ENCODE data around the gene MT1X. TPM values are rescaled to one million over a fixed set of nuclear protein-coding genes. Genes with fewer than 3 reads are reported as not detected.
"Not testable (repeated sequence)": the region's sequence is repeated elsewhere in the genome, so short reads cannot be mapped to it uniquely, and the experiment has no call there.

The MT1X gene
- polyA plus RNA-seq, 1 donor = 9.9 TPM

- no peak for DNase-seq
These were observed 31.5 kb downstream of the MT1X start for GRCh38 chr16:56713794-56714193.

- DNase-seq = no peak
These were observed 32.9 kb downstream of the MT1X start for GRCh38 chr16:56715126-56715525.

DNA sequence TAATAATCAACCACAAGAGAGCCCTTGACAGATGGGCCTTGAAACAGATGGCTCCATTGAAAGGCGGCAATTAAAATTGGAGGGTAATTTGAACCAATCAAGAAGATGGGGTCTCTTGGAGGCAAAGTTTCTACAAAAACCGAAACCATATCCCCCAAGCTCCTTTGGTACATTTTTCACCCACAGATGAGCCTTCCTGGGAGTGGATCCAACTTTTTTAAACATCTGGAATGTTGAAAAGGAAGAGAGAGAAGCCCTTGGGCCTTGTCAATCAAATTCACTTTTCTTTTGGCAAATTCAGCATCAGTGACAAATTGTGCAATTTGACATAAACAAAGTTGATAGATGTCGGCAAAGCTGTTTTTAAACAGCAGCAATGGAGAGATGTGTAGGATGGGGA is 34.5 kb downstream of the MT1X start:
- DNase-seq = no peak

GRCh38 chr16:56717532-56717931 is 35.3 kb downstream of the MT1X start:
- not testable (repeated sequence) for DNase-seq

GRCh38 chr16:56722200-56722842 is 40.1 kb downstream of the MT1X start:
- DNase-seq = no peak

DNA sequence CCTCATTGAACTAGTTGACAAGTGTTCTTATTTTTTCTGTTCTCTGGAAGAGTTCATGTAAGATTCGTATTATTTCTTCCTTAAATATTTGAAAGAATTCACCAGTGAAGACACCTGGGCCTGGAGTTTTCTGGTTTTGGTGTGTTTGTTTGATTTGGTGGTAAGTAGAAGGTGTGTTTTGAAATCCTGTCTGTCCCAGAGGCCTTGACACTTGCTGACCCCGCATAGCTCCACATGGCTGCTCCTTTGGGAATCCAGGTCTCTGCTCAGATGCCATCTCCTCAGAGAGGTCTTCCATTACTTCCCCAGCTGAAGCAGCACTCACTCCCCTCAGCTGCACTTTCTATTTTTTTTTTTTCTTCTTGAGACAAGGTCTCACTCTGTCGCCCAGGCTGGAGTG is 41.9 kb downstream of the MT1X start:
- no peak for DNase-seq

GRCh38 chr16:56726283-56726682 is 44.0 kb downstream of the MT1X start:
- DNase-seq = no peak

DNA sequence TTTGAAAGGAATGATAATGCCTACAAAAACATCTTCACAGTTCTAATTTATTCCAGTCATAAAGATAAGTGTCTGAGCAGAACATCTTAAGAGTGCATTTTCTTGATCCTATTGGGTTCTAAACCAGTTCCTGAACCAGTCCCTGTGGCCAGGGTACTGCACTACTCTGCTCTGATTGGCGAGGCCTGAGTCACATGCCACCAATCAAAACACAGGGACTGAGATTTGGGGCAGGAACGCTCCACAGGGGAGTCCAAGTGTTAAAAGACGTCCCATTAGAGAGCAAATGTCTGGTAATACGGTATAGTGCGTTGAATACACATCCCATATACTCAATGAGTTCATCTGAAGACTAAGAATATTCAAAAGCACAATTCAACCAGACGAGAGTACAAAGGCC is 44.7 kb downstream of the MT1X start:
- DNase-seq = no peak

- no peak for DNase-seq
These were observed 45.8 kb downstream of the MT1X start for GRCh38 chr16:56728027-56728426.

DNA sequence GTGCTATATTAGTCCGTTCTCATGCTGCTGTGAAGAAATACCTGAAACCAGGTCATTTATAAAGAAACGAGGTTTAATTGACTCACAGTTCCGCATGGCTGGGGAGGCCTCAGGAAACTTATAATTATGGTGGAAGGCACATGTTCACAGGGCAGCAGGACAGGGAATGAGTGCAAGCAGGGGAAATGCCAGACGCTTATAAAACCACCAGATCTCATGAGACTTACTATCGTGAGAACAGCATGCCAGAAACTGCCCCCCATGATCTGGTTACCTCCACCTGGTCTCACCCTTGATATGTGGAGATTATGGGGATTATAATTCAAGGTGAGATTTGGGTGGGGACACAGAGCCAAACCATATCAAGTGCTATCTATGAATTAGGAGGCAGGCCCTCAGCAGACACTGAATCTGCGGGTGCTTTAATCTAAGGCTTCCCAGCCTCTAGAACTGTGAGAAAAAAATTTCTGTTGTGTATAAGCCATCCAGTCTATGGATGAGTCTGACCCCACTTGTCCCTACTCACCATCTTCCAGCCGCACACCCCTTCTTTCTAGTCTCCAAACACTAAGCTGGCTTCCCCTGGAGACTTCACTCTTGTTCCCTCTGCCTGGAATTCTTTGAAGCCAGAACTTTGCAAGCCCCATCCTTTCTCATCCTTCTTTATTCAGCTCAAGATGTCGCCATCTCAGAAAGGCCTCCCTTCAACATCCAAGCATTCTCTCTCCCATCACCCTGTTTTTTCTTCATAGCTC is 46.9 kb downstream of the MT1X start:
- no peak for DNase-seq

DNA sequence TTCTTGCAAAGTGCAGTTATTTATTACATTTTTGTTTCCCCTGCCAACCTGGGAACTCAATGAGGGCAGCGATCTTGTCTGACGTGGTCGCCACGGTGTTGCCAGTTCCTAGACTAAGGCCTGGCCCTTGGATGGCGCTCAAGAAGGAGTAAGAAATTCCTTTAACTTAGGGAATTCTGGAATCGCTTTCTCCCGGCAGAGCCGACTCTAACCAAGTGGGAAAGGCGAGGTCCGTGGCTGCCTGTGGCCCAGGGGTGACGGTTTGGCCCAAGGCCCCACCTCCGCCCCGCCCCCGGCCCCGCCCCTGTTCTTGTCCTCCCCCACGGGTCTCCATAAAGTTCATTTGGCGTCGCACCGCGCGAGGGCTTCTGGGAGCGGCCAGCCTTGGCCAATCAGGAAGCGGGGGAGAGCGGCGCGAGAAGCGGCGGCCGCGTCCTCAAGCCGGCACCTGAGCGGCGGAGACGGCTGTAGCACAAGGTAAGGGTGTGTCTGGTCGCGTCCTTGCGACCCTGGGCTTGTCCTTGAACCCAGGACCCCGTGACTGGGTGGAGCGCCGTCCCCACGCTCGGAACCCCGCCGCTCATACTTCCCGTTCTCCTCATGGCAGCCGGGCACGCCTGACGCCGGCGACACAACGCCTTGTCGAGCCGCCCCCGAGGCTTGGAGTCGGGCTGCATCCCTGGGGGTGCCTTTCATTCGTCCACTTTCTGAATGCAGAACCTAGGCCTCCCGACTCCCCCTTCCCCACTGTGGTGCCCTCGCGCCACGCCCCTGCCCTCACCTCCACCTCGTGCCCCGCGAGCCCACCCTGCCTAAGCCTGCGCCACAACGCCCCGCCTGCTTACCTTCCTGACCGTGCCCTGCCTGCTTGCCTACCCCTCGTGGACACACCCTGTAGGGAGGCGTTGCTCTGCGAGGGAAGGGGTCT is 47.7 kb downstream of the MT1X start, which contains the start of gene NUP93:
Gene NUP93 (plus strand): TSS at position 395 of the 928 bp plus-strand sequence. CDS start 18,119 bp downstream, outside the sequence.
- DNase-seq = peak; percentile 92

- DNase-seq = no peak
These were observed 50.1 kb downstream of the MT1X start for GRCh38 chr16:56732366-56732765.

DNA sequence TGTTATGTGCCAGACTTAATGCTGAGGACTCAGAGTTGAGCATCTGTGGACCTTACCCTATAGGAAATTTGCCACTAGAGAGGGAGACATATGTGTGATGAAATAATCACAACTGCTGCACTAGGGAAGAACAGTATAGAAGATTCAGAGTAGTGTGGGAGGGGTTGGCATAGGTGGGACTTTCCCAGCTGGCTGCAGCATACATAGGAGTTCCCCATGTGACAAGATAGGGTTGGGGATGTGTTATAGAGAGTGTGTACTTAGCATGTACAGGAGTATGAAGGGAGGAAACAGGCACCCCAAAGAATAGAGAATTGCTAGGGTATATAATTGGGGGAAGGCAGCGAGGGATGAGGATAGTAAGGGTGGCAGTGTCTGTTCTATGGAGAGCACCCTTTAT is 50.6 kb downstream of the MT1X start:
- no peak for DNase-seq

Other genes with a start within 250 kb of the MT1X start
- gene NUDT21, start 231.1 kb upstream of the MT1X start, polyA plus RNA-seq (ENCODE audit: insufficient read length) = 51.2 TPM
- 36.5 TPM for gene OGFOD1, start 230.9 kb upstream of the MT1X start, polyA plus RNA-seq (ENCODE audit: insufficient read length)
- gene BBS2, start 162.4 kb upstream of the MT1X start, polyA plus RNA-seq (ENCODE audit: insufficient read length) = 42.9 TPM
- gene MT4, start 117.4 kb upstream of the MT1X start, polyA plus RNA-seq (ENCODE audit: insufficient read length) = not detected
- 8.7 TPM for gene MT3, start 92.9 kb upstream of the MT1X start, polyA plus RNA-seq (ENCODE audit: insufficient read length)
- 26.9 TPM for gene MT2A, start 73.9 kb upstream of the MT1X start, polyA plus RNA-seq (ENCODE audit: insufficient read length)
- 21.1 TPM for gene MT1E, start 56.7 kb upstream of the MT1X start, polyA plus RNA-seq (ENCODE audit: insufficient read length)
- gene MT1M, start 49.8 kb upstream of the MT1X start, polyA plus RNA-seq (ENCODE audit: insufficient read length) = 1.9 TPM
- not detected for gene MT1A, start 43.8 kb upstream of the MT1X start, polyA plus RNA-seq (ENCODE audit: insufficient read length)
- gene MT1B, start 30.6 kb upstream of the MT1X start, polyA plus RNA-seq (ENCODE audit: insufficient read length) = not detected
- 1.4 TPM for gene MT1F, start 24.5 kb upstream of the MT1X start, polyA plus RNA-seq (ENCODE audit: insufficient read length)
- gene MT1G, start 14.4 kb upstream of the MT1X start, polyA plus RNA-seq (ENCODE audit: insufficient read length) = not detected
- not detected for gene MT1H, start 12.7 kb upstream of the MT1X start, polyA plus RNA-seq (ENCODE audit: insufficient read length)
- gene NUP93, start 47.7 kb downstream of the MT1X start, polyA plus RNA-seq (ENCODE audit: insufficient read length) = 44.2 TPM
- 0.05 TPM for gene SLC12A3, start 182.7 kb downstream of the MT1X start, polyA plus RNA-seq (ENCODE audit: insufficient read length)
- 62.5 TPM for gene HERPUD1, start 249.7 kb downstream of the MT1X start, polyA plus RNA-seq (ENCODE audit: insufficient read length)

Data from hindlimb muscle (tissue), 1 donor.